ENCODE measurements around the gene RGS14.
"Not testable (repeated sequence)": the region's sequence is repeated elsewhere in the genome, so short reads cannot be mapped to it uniquely, and the experiment has no call there.

The RGS14 gene

GRCh38 chr5:177359860-177360259 is 2.1 kb downstream of the RGS14 start:
- no peak overlapping the region for H3K27ac ChIP-seq

GRCh38 chr5:177360740-177361139 is 3.0 kb downstream of the RGS14 start:
- not testable (repeated sequence) for H3K9me3 ChIP-seq (ENCODE audit: severe bottlenecking); DNase-seq; H3K36me3 ChIP-seq; H3K4me3 ChIP-seq (ENCODE audit: low read depth, low read length); H3K27ac ChIP-seq; H3K27me3 ChIP-seq (ENCODE audit: insufficient read depth, low read depth, severe bottlenecking)

More at GRCh38 chr5:177359860-177360259, 2.1 kb downstream of the RGS14 start:
- Histone ChIP-seq H3K4me3 (ENCODE audit: low read depth, low read length) (no peak overlapping the region), H3K9me3 (ENCODE audit: severe bottlenecking) (no peaks in the 10 kb centered on the region), H3K27me3 (ENCODE audit: insufficient read depth, low read depth, severe bottlenecking) (no peaks in the 10 kb centered on the region), H3K36me3 (no peaks in the 10 kb centered on the region)
- no peak for TF ChIP-seq CTCF (IDR thresholded peaks at IDR 0.05; ENCODE audit: low read depth, low read length)
- no peak for DNase-seq

GRCh38 chr5:177361418-177362291 is 3.9 kb downstream of the RGS14 start:
- TF ChIP-seq CTCF (IDR thresholded peaks at IDR 0.05; ENCODE audit: low read depth, low read length), result no peak

GRCh38 chr5:177362292-177362609 is 4.5 kb downstream of the RGS14 start:
- no peak overlapping the region for H3K27ac ChIP-seq
- no peaks in the 10 kb centered on the region for H3K9me3 ChIP-seq (ENCODE audit: severe bottlenecking)
- H3K27me3 ChIP-seq (ENCODE audit: insufficient read depth, low read depth, severe bottlenecking), result no peaks in the 10 kb centered on the region
- H3K36me3 ChIP-seq, result no peaks in the 10 kb centered on the region
- TF ChIP-seq CTCF (IDR thresholded peaks at IDR 0.05; ENCODE audit: low read depth, low read length), result no peak
- no peak overlapping the region for H3K4me3 ChIP-seq (ENCODE audit: low read depth, low read length)
- DNase-seq, result no peak

More at GRCh38 chr5:177361418-177362291, 3.9 kb downstream of the RGS14 start:
- H3K36me3 ChIP-seq, result no peaks in the 10 kb centered on the region
- H3K4me3 ChIP-seq (ENCODE audit: low read depth, low read length), result no peak overlapping the region
- H3K27ac ChIP-seq, result no peak overlapping the region
- no peak for DNase-seq
- no peaks in the 10 kb centered on the region for H3K9me3 ChIP-seq (ENCODE audit: severe bottlenecking)
- no peaks in the 10 kb centered on the region for H3K27me3 ChIP-seq (ENCODE audit: insufficient read depth, low read depth, severe bottlenecking)

- no peaks in the 10 kb centered on the region for H3K9me3 ChIP-seq (ENCODE audit: severe bottlenecking)
- H3K27me3 ChIP-seq (ENCODE audit: insufficient read depth, low read depth, severe bottlenecking), result no peaks in the 10 kb centered on the region
- peak overlapping the region; percentile 28 for H3K4me3 ChIP-seq (ENCODE audit: low read depth, low read length)
- no peak overlapping the region for H3K27ac ChIP-seq
- no peak for DNase-seq
- no peak for TF ChIP-seq CTCF (IDR thresholded peaks at IDR 0.05; ENCODE audit: low read depth, low read length)
- no peaks in the 10 kb centered on the region for H3K36me3 ChIP-seq
Observed at GRCh38 chr5:177362610-177363507, 5.1 kb downstream of the RGS14 start.

- H3K27me3 ChIP-seq (ENCODE audit: insufficient read depth, low read depth, severe bottlenecking), result no peaks in the 10 kb centered on the region
- H3K36me3 ChIP-seq, result no peaks in the 10 kb centered on the region
- H3K9me3 ChIP-seq (ENCODE audit: severe bottlenecking), result no peaks in the 10 kb centered on the region
- no peak overlapping the region for H3K4me3 ChIP-seq (ENCODE audit: low read depth, low read length)
- no peak overlapping the region for H3K27ac ChIP-seq
- no peak for TF ChIP-seq CTCF (IDR thresholded peaks at IDR 0.05; ENCODE audit: low read depth, low read length)
- DNase-seq, result no peak
Observed at GRCh38 chr5:177363565-177363964, 5.8 kb downstream of the RGS14 start.
